Measurements from ENCODE around the gene UBE2J2. TPM values are rescaled to one million over a fixed set of nuclear protein-coding genes. Genes with fewer than 3 reads are reported as not detected.

The UBE2J2 gene
- total and polyA plus RNA-seq, 3 donors from 2014 or later: 133 to 203 (median 139) TPM

GRCh38 chr1:1217621-1218523 lies 55.8 kb downstream of the UBE2J2 start:
- Histone ChIP-seq H3K36me3 (ENCODE audit: low read depth, missing control alignments) (no peaks in the 10 kb centered on the region), H3K27me3 (no peaks in the 10 kb centered on the region), H3K4me1 (peaks cover 3% of the 10 kb centered on the region), H3K27ac (no peak overlapping the region), H3K9me3 (no peaks in the 10 kb centered on the region), H3K4me3 (no peak overlapping the region)
- no peak for DNase-seq
- no peak for TF ChIP-seq POLR2A (IDR thresholded peaks at IDR 0.05)
- no peak for TF ChIP-seq CTCF (IDR thresholded peaks at IDR 0.05)
- WGBS, 2 donors: 92 to 93% methylated on average over 47 to 49 of the region's 52 CpGs
- intact Hi-C loops (cut with DNase I; ENCODE audit: low total_unique reads): no loop called here

GRCh38 chr1:1216770-1217620 lies 56.7 kb downstream of the UBE2J2 start:
- TF ChIP-seq POLR2A (IDR thresholded peaks at IDR 0.05) (no peak), CTCF (IDR thresholded peaks at IDR 0.05) (no peak)
- no peaks in the 10 kb centered on the region for H3K27me3 ChIP-seq
- no peak overlapping the region for H3K4me3 ChIP-seq
- H3K36me3 ChIP-seq (ENCODE audit: low read depth, missing control alignments): no peaks in the 10 kb centered on the region
- WGBS, 2 donors: 94 to 95% methylated on average over 39 to 74 of the region's 74 CpGs
- H3K27ac ChIP-seq: no peak overlapping the region
- H3K4me1 ChIP-seq: peaks cover 3% of the 10 kb centered on the region
- no peaks in the 10 kb centered on the region for H3K9me3 ChIP-seq
- DNase-seq: no peak
- intact Hi-C loops (cut with DNase I; ENCODE audit: low total_unique reads): no loop called here

- Histone ChIP-seq H3K9me3 (no peaks in the 10 kb centered on the region), H3K27me3 (no peaks in the 10 kb centered on the region), H3K4me1 (peaks cover 3% of the 10 kb centered on the region), H3K27ac (no peak overlapping the region), H3K36me3 (ENCODE audit: low read depth, missing control alignments) (no peaks in the 10 kb centered on the region), H3K4me3 (no peak overlapping the region)
- TF ChIP-seq POLR2A (IDR thresholded peaks at IDR 0.05) (no peak), CTCF (IDR thresholded peaks at IDR 0.05) (no peak)
- no peak for DNase-seq
- intact Hi-C loops (cut with DNase I; ENCODE audit: low total_unique reads): no loop called here
- WGBS, 2 donors: 91% methylated on average over 8 to 21 of the region's 21 CpGs
These were observed 57.6 kb downstream of the UBE2J2 start for GRCh38 chr1:1215881-1216605.

- H3K9me3 ChIP-seq: no peaks in the 10 kb centered on the region
- TF ChIP-seq CTCF (IDR thresholded peaks at IDR 0.05): no peak
- no peak for TF ChIP-seq POLR2A (IDR thresholded peaks at IDR 0.05)
- 63 to 65% methylated on average over 6 to 11 of the region's 11 CpGs for WGBS, 2 donors
- no peaks in the 10 kb centered on the region for H3K36me3 ChIP-seq (ENCODE audit: low read depth, missing control alignments)
- H3K4me1 ChIP-seq: peaks cover 3% of the 10 kb centered on the region
- H3K27me3 ChIP-seq: no peaks in the 10 kb centered on the region
- no peak overlapping the region for H3K4me3 ChIP-seq
- no peak overlapping the region for H3K27ac ChIP-seq
- intact Hi-C loops (cut with DNase I; ENCODE audit: low total_unique reads): no loop called here
- DNase-seq: no peak
These were observed 58.5 kb downstream of the UBE2J2 start for GRCh38 chr1:1215080-1215676.

Data from testis (tissue), 3 donors.